H1 (cell line): Measurements from ENCODE around the gene TIE1. TPM values are rescaled to one million over a fixed set of nuclear protein-coding genes. Genes with fewer than 3 reads are reported as not detected.

Source experiments
- HDAC2 ChIP-seq, 2 experiments: fragments of 300-600 bp in 1 of 2; sonication (generic) in 1 of 2; IDR thresholded peaks; 2 replicates each; pipeline ENCODE4 v1.6.1; 2011 to 2012; ENCODE audit warnings: low read depth in 2 of 2, low read length in 2 of 2, mild to moderate bottlenecking in 2 of 2, moderate library complexity in 2 of 2, borderline replicate concordance in 1 of 2, inconsistent platforms in 1 of 2
- POU5F1 ChIP-seq: IDR thresholded peaks from 2 replicates; pipeline ENCODE4 v1.6.1; 2011; ENCODE audit warnings: low read depth, mild to moderate bottlenecking, low read length, moderate library complexity
- SRF ChIP-seq: IDR thresholded peaks from 2 replicates; pipeline ENCODE4 v1.6.1; 2011; ENCODE audit warnings: mild to moderate bottlenecking, low read depth, low read length, moderate library complexity
- polyA plus RNA-seq, 7 experiments: library from polyadenylated mRNA; depleted of rRNA in 3 of 7; stranded (reverse) in 5 of 7; unstranded in 2 of 7; fragments of >200 nt in 5 of 7; fragments of 200-250 nt in 2 of 7; gene quantifications; 1 replicate in 5 of 7; 2 replicates in 1 of 7; 4 replicates in 1 of 7; pipeline versions ENCODE4 v1.2.1 to v1.2.3, GENCODE V29; 2011 to 2013; ENCODE audit warnings: missing spikeins in 2 of 7, mixed read lengths in 2 of 7
- total RNA-seq: library from RNA; stranded (reverse); fragmentation: NEBNext Ultra II Directional; extraction: Animal tissue kit (Norgen Biotek cat#: 25700); gene quantifications from 2 replicates; pipeline ENCODE4 v1.2.1, GENCODE V29; 2021

TIE1 gene
- total and polyA plus RNA-seq, 2 of the 8 experiments (the other 6 are each of a cell fraction or from before 2014, with no cell fraction given) = 0.74 to 2.2 TPM

DNA sequence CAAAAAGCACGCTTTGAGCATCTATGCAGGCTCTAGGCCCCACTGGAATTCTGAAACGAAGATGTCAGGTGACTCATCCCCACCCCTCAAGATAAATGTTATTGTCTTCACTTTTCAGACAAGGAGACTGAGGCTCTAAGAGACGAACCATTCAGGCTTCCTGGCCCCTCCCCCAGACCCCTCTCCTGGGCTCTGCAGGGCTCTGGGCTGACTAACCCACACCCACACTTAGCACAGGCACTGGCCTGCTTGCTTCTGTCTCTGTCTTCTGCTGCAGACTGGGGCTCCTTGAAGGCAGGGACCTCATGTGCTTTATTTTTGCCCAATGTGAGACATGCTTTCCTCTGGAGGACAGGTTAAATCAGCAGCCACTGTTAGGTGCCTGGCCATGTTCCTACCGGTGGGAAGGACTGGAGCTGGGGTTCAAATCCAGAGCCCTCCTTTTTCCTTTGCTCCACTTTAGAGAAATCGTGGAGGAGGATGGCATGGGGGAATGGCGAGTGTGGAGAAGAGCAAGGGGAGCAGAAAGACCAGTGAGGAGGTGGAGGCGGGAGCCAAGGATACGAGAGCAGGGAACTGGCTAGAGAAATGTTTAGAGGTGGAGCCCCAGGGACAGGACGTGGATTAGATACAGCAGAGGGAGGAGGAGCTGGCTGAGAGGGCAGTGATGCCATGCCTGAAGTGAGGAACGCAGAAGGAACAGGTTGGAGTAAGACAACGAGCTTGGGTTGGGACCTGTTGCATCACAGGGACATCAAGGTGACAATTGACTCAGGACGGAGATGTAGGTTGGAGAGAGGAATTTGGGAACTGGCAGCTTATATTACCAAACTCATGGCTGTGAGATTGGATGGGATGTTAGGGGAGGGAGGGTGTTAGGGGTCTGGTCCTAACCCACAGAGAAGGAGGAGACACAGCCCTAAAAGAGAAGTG lies 29.3 kb upstream of the TIE1 start (continued):
- TF ChIP-seq POU5F1 = no peak
- no peak for TF ChIP-seq SRF
- no peak for TF ChIP-seq HDAC2 (IDR thresholded peaks at IDR 0.05; ENCODE audit: borderline replicate concordance in 1 of 2, low read depth in 2 of 2, low read length in 2 of 2)
- TF ChIP-seq, all 59 proteins: peak for 0
